SK-N-SH treated with all-trans-retinoic acid at 6 μM for 48 hours (cell line): ENCODE results near the gene NQO2.

ENCODE experiments used
- ATAC-seq: fragments of 200-7000 bp; cut with Tn5 transposase; 3 replicates; pipeline ENCODE4 v1.9.1; 2020; ENCODE audit warnings: mild to moderate bottlenecking, moderate library complexity
- BACH2 ChIP-seq: fragments of 250-450 bp; sonication (Bioruptor Pico); IDR thresholded peaks from 2 replicates; pipeline ENCODE4 v1.9.0; 2021; ENCODE audit warnings: mild to moderate bottlenecking, borderline replicate concordance
- CREB5 ChIP-seq: fragments of 250-450 bp; sonication (Bioruptor Pico); IDR thresholded peaks from 2 replicates; pipeline ENCODE4 v1.5.1; 2020; ENCODE audit warnings: low read depth, mild to moderate bottlenecking, moderate library complexity
- CSDC2 ChIP-seq: fragments of 250-450 bp; sonication (Bioruptor Pico); IDR thresholded peaks from 2 replicates; pipeline ENCODE4 v1.5.0; 2020; ENCODE audit warnings: mild to moderate bottlenecking, moderate library complexity
- CSRNP3 ChIP-seq: fragments of 250-450 bp; sonication (Bioruptor Pico); IDR thresholded peaks from 2 replicates; pipeline ENCODE4 v1.5.1; 2021; ENCODE audit warnings: mild to moderate bottlenecking, moderate library complexity
- GLIS3 ChIP-seq: fragments of 250-450 bp; sonication (Bioruptor Pico); IDR thresholded peaks from 2 replicates; pipeline ENCODE4 v1.5.0; 2020; ENCODE audit warnings: mild to moderate bottlenecking, moderate library complexity
- ISL1 ChIP-seq: fragments of 250-450 bp; sonication (Bioruptor Pico); IDR thresholded peaks from 2 replicates; pipeline ENCODE4 v2.1.2; 2022; ENCODE audit warnings: mild to moderate bottlenecking, moderate library complexity
- PATZ1 ChIP-seq: fragments of 250-450 bp; sonication (Bioruptor Pico); IDR thresholded peaks from 2 replicates; pipeline ENCODE4 v1.8.0; 2020; ENCODE audit warnings: mild to moderate bottlenecking, moderate library complexity, borderline replicate concordance
- POU6F1 ChIP-seq: fragments of 250-450 bp; sonication (Bioruptor Pico); IDR thresholded peaks from 2 replicates; pipeline ENCODE4 v1.8.0; 2021; ENCODE audit warnings: low read depth, mild to moderate bottlenecking, moderate library complexity, borderline replicate concordance
- PPARA ChIP-seq: fragments of 250-450 bp; sonication (Bioruptor Pico); IDR thresholded peaks from 2 replicates; pipeline ENCODE4 v1.5.0; 2020; ENCODE audit warnings: mild to moderate bottlenecking, borderline replicate concordance
- RARB ChIP-seq: fragments of 250-450 bp; sonication (Bioruptor Pico); IDR thresholded peaks from 2 replicates; pipeline ENCODE4 v1.8.0; 2021; ENCODE audit warnings: mild to moderate bottlenecking, moderate library complexity
- SNAI2 ChIP-seq: fragments of 250-450 bp; sonication (Bioruptor Pico); IDR thresholded peaks from 2 replicates; pipeline ENCODE4 v1.5.0; 2020; ENCODE audit warnings: mild to moderate bottlenecking, moderate library complexity
- TCF4 ChIP-seq: fragments of 250-450 bp; sonication (Bioruptor Pico); IDR thresholded peaks from 2 replicates; pipeline ENCODE4 v1.8.0; 2021; ENCODE audit warnings: mild to moderate bottlenecking, moderate library complexity, borderline replicate concordance
- TOX ChIP-seq: fragments of 250-450 bp; sonication (Bioruptor Pico); IDR thresholded peaks from 2 replicates; pipeline ENCODE4 v1.8.0; 2021; ENCODE audit warnings: mild to moderate bottlenecking, moderate library complexity, borderline replicate concordance
- TSHZ2 ChIP-seq: fragments of 250-450 bp; sonication (Bioruptor Pico); IDR thresholded peaks from 2 replicates; pipeline ENCODE4 v1.5.0; 2020; ENCODE audit warnings: mild to moderate bottlenecking, moderate library complexity
- ZFP3 ChIP-seq: fragments of 250-450 bp; sonication (Bioruptor Pico); IDR thresholded peaks from 2 replicates; pipeline ENCODE4 v1.5.0; 2020; ENCODE audit warnings: mild to moderate bottlenecking, moderate library complexity
- ZNF70 ChIP-seq: fragments of 450-650 bp; formaldehyde crosslinking; IDR thresholded peaks from 2 replicates; pipeline ENCODE4 v1.5.0; 2020; ENCODE audit warnings: mild to moderate bottlenecking, moderate library complexity
- ZNF8 ChIP-seq: fragments of 450-650 bp; formaldehyde crosslinking; IDR thresholded peaks from 2 replicates; pipeline ENCODE4 v1.5.0; 2020; ENCODE audit warnings: mild to moderate bottlenecking, moderate library complexity

The NQO2 gene

GRCh38 chr6:2966347-2966746 is 33.3 kb upstream of the NQO2 start:
- ATAC-seq: no peak
- TF ChIP-seq ZNF8 (no peak), BACH2 (no peak), POU6F1 (CRISPR knock-in tag) (no peak), TOX (CRISPR knock-in tag) (no peak), ISL1 (CRISPR knock-in tag) (no peak), PATZ1 (CRISPR knock-in tag) (no peak), PPARA (CRISPR knock-in tag) (no peak), RARB (CRISPR knock-in tag) (no peak), TSHZ2 (CRISPR knock-in tag) (no peak), ZNF70 (no peak), CSRNP3 (no peak), TCF4 (CRISPR knock-in tag) (no peak)
- TF ChIP-seq, all 23 proteins: peak for 0

GRCh38 chr6:2967936-2968335 is 31.8 kb upstream of the NQO2 start:
- ATAC-seq: no peak
- TF ChIP-seq CREB5 (no peak), ISL1 (CRISPR knock-in tag) (no peak), ZNF70 (no peak), CSRNP3 (no peak), ZNF8 (peak; percentile 92), POU6F1 (CRISPR knock-in tag) (no peak)

GRCh38 chr6:2968600-2969135 is 31.0 kb upstream of the NQO2 start:
- ATAC-seq: no peak
- TF ChIP-seq SNAI2 (CRISPR knock-in tag): no peak
- no peak for TF ChIP-seq CSDC2 (CRISPR knock-in tag)
- TF ChIP-seq ISL1 (CRISPR knock-in tag): no peak
- TF ChIP-seq TSHZ2 (CRISPR knock-in tag): no peak
- no peak for TF ChIP-seq ZFP3 (CRISPR knock-in tag)
- TF ChIP-seq POU6F1 (CRISPR knock-in tag): no peak
- no peak for TF ChIP-seq RARB (CRISPR knock-in tag)
- TF ChIP-seq CREB5: no peak
- no peak for TF ChIP-seq GLIS3 (CRISPR knock-in tag)
